PC-9 (cell line): Measurements from ENCODE around the gene RALGPS2. TPM values are rescaled to one million over a fixed set of nuclear protein-coding genes. Genes with fewer than 3 reads are reported as not detected.

Source experiments
- BruUV-seq: library from RNA; stranded (reverse); fragments of 400-500 nt; replicated peaks from 2 replicates; lab custom pipeline; 2021; lab: Mats Ljungman, UMichigan
- CTCF ChIA-PET: fragments of 300-600 bp; sonication (Branson Sonifier 250); formaldehyde crosslinking; loops from one replicate; lab custom pipeline; 2022; ENCODE audit warnings: antibody characterized with exemption; lab: Charles Lee
- POLR2A ChIA-PET: fragments of 300-600 bp; sonication (Branson Sonifier 250); formaldehyde crosslinking; loops from one replicate; lab custom pipeline; 2022; ENCODE audit warnings: antibody characterized with exemption; ENCODE audit not compliant: unreplicated experiment; lab: Charles Lee
- DNase-seq, 2 experiments: peaks; one replicate each; pipeline versions ENCODE4 v3.0.0 to v3.0.0-alpha.2; 2015 to 2022; ENCODE audit warnings: mixed read lengths in 1 of 2
- H2AFZ ChIP-seq: fragments of 200-600 bp; sonication (generic); 2 replicates; pipeline ENCODE4 v1.8.1; 2017; ENCODE audit warnings: antibody characterized with exemption
- H3F3A ChIP-seq: fragments of 200-600 bp; sonication (generic); 2 replicates; pipeline ENCODE4 v1.8.1; 2017; ENCODE audit warnings: antibody characterized with exemption, mild to moderate bottlenecking, low read depth; ENCODE audit not compliant: insufficient read depth
- H3K27ac ChIP-seq: fragments of 200-600 bp; sonication (generic); 2 replicates; pipeline ENCODE4 v1.6.1; 2016; ENCODE audit warnings: mixed run types
- H3K27me3 ChIP-seq: fragments of 200-600 bp; sonication (generic); 2 replicates; pipeline ENCODE4 v1.6.1; 2016; ENCODE audit warnings: low read depth, mixed run types; ENCODE audit not compliant: insufficient read depth
- H3K36me3 ChIP-seq: fragments of 200-600 bp; sonication (generic); 2 replicates; pipeline ENCODE4 v1.6.1; 2016; ENCODE audit warnings: low read depth, mixed run types
- H3K4me1 ChIP-seq: fragments of 200-600 bp; sonication (generic); replicated peaks from 2 replicates; pipeline ENCODE4 v1.6.1; 2016; ENCODE audit warnings: mixed run types; ENCODE audit not compliant: insufficient read depth
- H3K4me2 ChIP-seq: fragments of 200-600 bp; sonication (generic); 2 replicates; pipeline ENCODE4 v1.6.1; 2017; ENCODE audit warnings: mixed run types
- H3K4me3 ChIP-seq: fragments of 200-600 bp; sonication (generic); 2 replicates; pipeline ENCODE4 v1.6.1; 2016; ENCODE audit warnings: mixed run types
- H3K79me2 ChIP-seq: fragments of 200-600 bp; sonication (generic); 2 replicates; pipeline ENCODE4 v1.6.1; 2017; ENCODE audit warnings: low read depth, mixed run types
- H3K9me2 ChIP-seq: fragments of 200-600 bp; sonication (generic); 2 replicates; pipeline ENCODE4 v1.8.1; 2017; ENCODE audit warnings: mild to moderate bottlenecking; ENCODE audit not compliant: insufficient read depth
- H3K9me3 ChIP-seq: fragments of 200-600 bp; sonication (generic); 2 replicates; pipeline ENCODE4 v1.8.1; 2016; ENCODE audit warnings: low read depth; ENCODE audit not compliant: insufficient read depth
- H4K20me1 ChIP-seq: fragments of 200-600 bp; sonication (generic); 2 replicates; pipeline ENCODE4 v1.8.1; 2017; ENCODE audit not compliant: insufficient read depth
- CTCF ChIP-seq: fragments of 200-600 bp; sonication (generic); conservative IDR thresholded peaks from 2 replicates; pipeline ENCODE4 v1.6.1; 2017; ENCODE audit warnings: mixed run types, antibody characterized with exemption, mild to moderate bottlenecking, moderate library complexity
- EZH2 ChIP-seq: fragments of 200-600 bp; sonication (generic); IDR thresholded peaks from 2 replicates; pipeline ENCODE4 v1.8.0; 2017; ENCODE audit warnings: antibody characterized with exemption, low read depth
- intact Hi-C: fragments of 100-400 bp; cut with micrococcal nuclease; formaldehyde crosslinking; loops from one replicate; pipeline ENCODE4 v1.10.0; 2022; ENCODE audit not compliant: unreplicated experiment
- total RNA-seq: library from RNA; stranded (reverse); gene quantifications from 2 replicates; pipeline ENCODE4 v1.2.3, GENCODE V29; 2021

The RALGPS2 gene
- total RNA-seq, 1 experiment from 2014 or later, result 62.4 TPM

- Histone ChIP-seq H3K27me3 (no peaks in the 10 kb centered on the region), H3K9me3 (0 out of 2 replicates have a peak, but pooled peaks cover 4% of the 10 kb centered on the region), H3K4me1 (peaks cover 17% of the 10 kb centered on the region), H3K27ac (no peak overlapping the region), H3K36me3 (no peaks in the 10 kb centered on the region), H3K4me2 (no peak overlapping the region), H3F3A (no peaks in the 10 kb centered on the region), H4K20me1 (no peaks in the 10 kb centered on the region), H3K9me2 (no peaks in the 10 kb centered on the region), H3K79me2 (no peaks in the 10 kb centered on the region), H3K4me3 (no peak overlapping the region), H2AFZ (no peak overlapping the region)
- no TSS peak for BruUV-seq
- ChIA-PET POLR2A (no interaction called here), CTCF (no interaction called here)
- no peak for DNase-seq
- TF ChIP-seq CTCF, result no peak
- TF ChIP-seq EZH2, result no peak
- intact Hi-C loops, result no loop called here
These were observed 20.2 kb upstream of the RALGPS2 start for GRCh38 chr1:178704833-178705232.

GRCh38 chr1:178706432-178706831 lies 18.6 kb upstream of the RALGPS2 start:
- ChIA-PET POLR2A (interaction anchor here (0.6 kb wide), 1 partner anchor 134 kb away, joined by 6 read pairs; no protein-coding TSS in a partner anchor), CTCF (no interaction called here)
- no peak for TF ChIP-seq CTCF
- no peak for TF ChIP-seq EZH2
- no TSS peak for BruUV-seq
- H3K36me3 ChIP-seq, result no peaks in the 10 kb centered on the region
- no peaks in the 10 kb centered on the region for H3K9me2 ChIP-seq
- intact Hi-C loops, result no loop called here
- no peak overlapping the region for H3K4me3 ChIP-seq
- no peaks in the 10 kb centered on the region for H3K79me2 ChIP-seq
- no peaks in the 10 kb centered on the region for H3K27me3 ChIP-seq
- H2AFZ ChIP-seq, result no peak overlapping the region
- H4K20me1 ChIP-seq, result no peaks in the 10 kb centered on the region
- peaks cover 11% of the 10 kb centered on the region for H3K4me1 ChIP-seq
- H3K9me3 ChIP-seq, result no peaks in the 10 kb centered on the region
- H3F3A ChIP-seq, result no peaks in the 10 kb centered on the region
- H3K4me2 ChIP-seq, result no peak overlapping the region
- no peak overlapping the region for H3K27ac ChIP-seq
- no peak for DNase-seq

- POLR2A ChIA-PET, result no interaction called here
- BruUV-seq, result no TSS peak
- no peak for DNase-seq
These were observed 11.8 kb upstream of the RALGPS2 start for GRCh38 chr1:178713259-178713658.

More at GRCh38 chr1:178713259-178713658, 11.8 kb upstream of the RALGPS2 start:
- Histone ChIP-seq H3K4me3 (no peak overlapping the region), H3K4me2 (no peak overlapping the region), H3K79me2 (no peaks in the 10 kb centered on the region), H3K27me3 (no peaks in the 10 kb centered on the region), H3K9me2 (no peaks in the 10 kb centered on the region), H3K27ac (no peak overlapping the region), H3K36me3 (no peaks in the 10 kb centered on the region), H3F3A (no peaks in the 10 kb centered on the region), H3K9me3 (no peaks in the 10 kb centered on the region), H4K20me1 (no peaks in the 10 kb centered on the region), H2AFZ (no peak overlapping the region), H3K4me1 (no peaks in the 10 kb centered on the region)
- CTCF ChIA-PET, result no interaction called here
- intact Hi-C loops, result no loop called here
- no peak for TF ChIP-seq EZH2
- no peak for TF ChIP-seq CTCF
